T-helper 2 cell treated with Interferon-gamma antibody and Interleukin-4, amounts not matched to agents 100 ng/mL and 5 ng/mL, for 36 hours (primary cell): Measurements from ENCODE around the gene OR1E2. TPM values are rescaled to one million over a fixed set of nuclear protein-coding genes. Genes with fewer than 3 reads are reported as not detected.
"Not testable (repeated sequence)": the region's sequence is repeated elsewhere in the genome, so short reads cannot be mapped to it uniquely, and the experiment has no call there.

Experiments
- intact Hi-C: fragments of 100-400 bp; cut with micrococcal nuclease; formaldehyde crosslinking; loops from one replicate; pipeline ENCODE4 v1.15.1; 2023
- total RNA-seq: library from RNA; stranded (reverse); gene quantifications from 2 replicates; pipeline ENCODE4 v1.2.3, GENCODE V29; 2022

The OR1E2 gene
- total RNA-seq, 1 donor from 2014 or later: not detected

- intact Hi-C loops: no loop called here
Observed at GRCh38 chr17:3398310-3398709, 35.3 kb downstream of the OR1E2 start, which contains the start of gene OR1E1. OR1E1 (minus strand) TSS chr17:3398410; CDS start chr17:3398410, 0 bp downstream.

- intact Hi-C loops: not testable (repeated sequence)
Observed at GRCh38 chr17:3397801-3398200, 35.8 kb downstream of the OR1E2 start.

GRCh38 chr17:3389791-3390190, 43.9 kb downstream of the OR1E2 start:
- intact Hi-C loops: no loop called here

GRCh38 chr17:3385869-3386816, 47.5 kb downstream of the OR1E2 start, which contains the start of gene OR3A2:
OR3A2 (minus strand) TSS chr17:3386308.
- intact Hi-C loops: no loop called here

Other genes with a start within 250 kb of the OR1E2 start
- not detected in 2 replicates for gene OR1A2, start 236.3 kb downstream of the OR1E2 start, total RNA-seq
- 0.07 TPM in 1 of 2 replicates, not detected in the other for gene OR1A1, start 226.2 kb downstream of the OR1E2 start, total RNA-seq
- 0.11 TPM in 1 of 2 replicates, not detected in the other for gene OR3A1, start 135.5 kb downstream of the OR1E2 start, total RNA-seq
- 0.39 and 1.2 TPM in 2 replicates for gene OR3A2, start 47.5 kb downstream of the OR1E2 start, total RNA-seq
- not detected in 2 replicates for gene OR1E1, start 35.4 kb downstream of the OR1E2 start, total RNA-seq
- not detected in 2 replicates for gene OR3A3, start 22.5 kb downstream of the OR1E2 start, total RNA-seq
- gene SPATA22, start 38.0 kb upstream of the OR1E2 start, total RNA-seq: not detected in 2 replicates
- gene ASPA, start 42.2 kb upstream of the OR1E2 start, total RNA-seq: not detected in 2 replicates
- gene TRPV3, start 124.0 kb upstream of the OR1E2 start, total RNA-seq: 0.27 and 0.41 TPM in 2 replicates
- gene TRPV1, start 175.6 kb upstream of the OR1E2 start, total RNA-seq: 5.8 and 6.3 TPM in 2 replicates
- 12.6 and 13.3 TPM in 2 replicates for gene SHPK, start 202.4 kb upstream of the OR1E2 start, total RNA-seq
- 24.4 and 26.9 TPM in 2 replicates for gene CTNS, start 202.9 kb upstream of the OR1E2 start, total RNA-seq
- gene TAX1BP3, start 234.7 kb upstream of the OR1E2 start, total RNA-seq: 29.4 and 30.3 TPM in 2 replicates
- gene EMC6, start 235.0 kb upstream of the OR1E2 start, total RNA-seq: 44.3 and 45.3 TPM in 2 replicates